Activated CD8-positive, alpha-beta memory T cell treated with anti-CD3 and anti-CD28 coated beads, Interleukin-2, amount 50 U/mL, for 24 hours (primary cell): ENCODE results near the gene NTSR2.

Source experiments
- DNase-seq: peaks from one replicate; pipeline ENCODE4 v3.0.0-alpha.2; 2020; ENCODE audit errors: extremely low read depth

The NTSR2 gene

GRCh38 chr2:11629215-11629614 lies 40.8 kb downstream of the NTSR2 start:
- DNase-seq: no peak

GRCh38 chr2:11628675-11629074 lies 41.3 kb downstream of the NTSR2 start:
- DNase-seq: no peak

- DNase-seq: no peak
Observed at GRCh38 chr2:11625671-11626070, 44.3 kb downstream of the NTSR2 start.

GRCh38 chr2:11624893-11625292 lies 45.1 kb downstream of the NTSR2 start:
- DNase-seq: no peak

- no peak for DNase-seq
Observed at GRCh38 chr2:11622611-11623010, 47.4 kb downstream of the NTSR2 start.

GRCh38 chr2:11621410-11621809 lies 48.6 kb downstream of the NTSR2 start:
- no peak for DNase-seq

GRCh38 chr2:11618708-11619062 lies 51.3 kb downstream of the NTSR2 start:
- no peak for DNase-seq

- DNase-seq: no peak
Observed at GRCh38 chr2:11617984-11618707, 51.8 kb downstream of the NTSR2 start.

- no peak for DNase-seq
Observed at GRCh38 chr2:11617527-11617926, 52.5 kb downstream of the NTSR2 start.

- no peak for DNase-seq
Observed at GRCh38 chr2:11616851-11617415, 53.1 kb downstream of the NTSR2 start.

- no peak for DNase-seq
Observed at GRCh38 chr2:11616097-11616687, 53.8 kb downstream of the NTSR2 start.

GRCh38 chr2:11615209-11615608 lies 54.8 kb downstream of the NTSR2 start:
- no peak for DNase-seq

- no peak for DNase-seq
Observed at GRCh38 chr2:11613297-11613696, 56.7 kb downstream of the NTSR2 start.

- no peak for DNase-seq
Observed at GRCh38 chr2:11612553-11613215, 57.3 kb downstream of the NTSR2 start.

GRCh38 chr2:11611251-11611650 lies 58.7 kb downstream of the NTSR2 start:
- DNase-seq: no peak

- DNase-seq: no peak
Observed at GRCh38 chr2:11610624-11611242, 59.3 kb downstream of the NTSR2 start.
